Heart right ventricle (tissue), 16 donors: ENCODE data around the gene SKIL. TPM values are rescaled to one million over a fixed set of nuclear protein-coding genes. Genes with fewer than 3 reads are reported as not detected.

ENCODE experiments used
- ATAC-seq, 8 donors: fragments of 200-7000 bp; cut with Tn5 transposase; one replicate each; pipeline ENCODE4 v1.9.1; 2020; ENCODE audit warnings: mild to moderate bottlenecking in 8 of 8, moderate library complexity in 8 of 8, moderate number of reproducible peaks in 1 of 8
- DNase-seq, 2 donors: peaks; one replicate each; pipeline ENCODE4 v3.0.0-alpha.2; 2020
- H3K27ac ChIP-seq, 10 donors: fragments of 200-600 bp; sonication (generic) in 2 of 10; one replicate each; pipeline versions ENCODE4 v1.5.0 to v1.8.0; 2020 to 2022; ENCODE audit warnings: mild to moderate bottlenecking in 3 of 10
- H3K27me3 ChIP-seq, 7 donors: fragments of 200-600 bp; one replicate each; pipeline ENCODE4 v1.8.0; 2021 to 2022; ENCODE audit warnings: mild to moderate bottlenecking in 2 of 7
- H3K36me3 ChIP-seq, 9 donors: fragments of 200-600 bp; sonication (generic) in 1 of 9; one replicate each; pipeline versions ENCODE4 v1.5.0 to v1.8.0; 2020 to 2022; ENCODE audit warnings: mild to moderate bottlenecking in 2 of 9
- H3K4me1 ChIP-seq, 9 donors: fragments of 200-600 bp; sonication (generic) in 1 of 9; one replicate each; pipeline versions ENCODE4 v1.5.0 to v1.8.0; 2020 to 2022; ENCODE audit warnings: mild to moderate bottlenecking in 4 of 9
- H3K4me3 ChIP-seq, 10 donors: fragments of 200-600 bp; sonication (generic) in 2 of 10; one replicate each; pipeline versions ENCODE4 v1.5.0 to v1.8.0; 2020 to 2022; ENCODE audit warnings: mild to moderate bottlenecking in 7 of 10, moderate library complexity in 2 of 10
- H3K9me3 ChIP-seq, 11 donors: fragments of 200-600 bp in 10 of 11; sonication (generic) in 2 of 11; one replicate each; pipeline versions ENCODE4 v1.5.0 to v1.8.0; 2013 to 2022; ENCODE audit warnings: mild to moderate bottlenecking in 2 of 11, control low read depth in 1 of 11, moderate library complexity in 1 of 11
- CTCF ChIP-seq, 9 donors: fragments of 200-600 bp; sonication (generic) in 2 of 9; IDR thresholded peaks; one replicate each; pipeline versions ENCODE4 v1.5.0 to v1.8.0; 2021 to 2022; ENCODE audit warnings: antibody characterized with exemption in 9 of 9, mild to moderate bottlenecking in 5 of 9, moderate library complexity in 1 of 9
- WGBS, 2 donors: extraction: QIAGEN DNeasy Blood & Tissue Kit; methylation state at CpG; one replicate each; pipeline ENCODE4 v1.1.7; 2013; ENCODE audit warnings: inconsistent platforms in 1 of 2; 5-methylcytosine and 5-hydroxymethylcytosine counted together
- intact Hi-C, 10 donors: fragments of 100-400 bp; cut with DNase I; formaldehyde crosslinking; loops; one replicate each; pipeline versions ENCODE4 v1.11.1 to v1.14.2; 2022
- polyA plus RNA-seq, 2 donors: library from polyadenylated mRNA; stranded (reverse); fragments of 200-250 nt; gene quantifications; one replicate each; pipeline ENCODE4 v1.2.3, GENCODE V29; 2013
- total RNA-seq, 10 donors: library from RNA; stranded (reverse); fragmentation: NEBNext Ultra II Directional in 3 of 10; extraction: Animal tissue kit (Norgen Biotek cat#: 25700) in 3 of 10; gene quantifications; one replicate each; pipeline versions ENCODE4 v1.2.1 to v1.2.4, GENCODE V29; 2021 to 2023
- donor health status: Arrhythmogenic right ventricular cardiomyopathy.
- donor health status: ischemic (EF 13 %, LVEDD 7.1; RV severe dilation, severe dysfunction).
- donor health status: healthy with polysubstance abuse.
- donor health status: DM: no; HTN: yes; CAD: no.
- donor health status: DM: no; HTN: no; CAD: no.
- donor health status: ischemic (EF 25% LVEDD 6.9; RV normal size, moderate dysfunction).
- donor health status: ischemic (EF 25% LVEDD 5.7; RV mildly dilated, moderate dysfunction).
- donor health status: healthy.
- donor health status: DM: yes; HTN: yes; CAD: no.
- donor health status: Ischemic cardiomyopathy.
- donor health status: ischemic (EF 35%, LVEDD 5.7; RV mildly dilated, moderate dysfunction).
- donor health status: nonischemic (EF 11% LVEDD 7.7; RV severe dilation, severe dysfunction).
- donor health status: DM: yes; HTN: yes; CAD: no.
- donor health status: PGD.
- donor health status: ischemic (EF 29% LVEDD 5.4; RV normal size, mild dysfunction).
- donor health status: nonischemic (EF 23%, LVEDD 6.1; RV moderate dilation, normal function).

SKIL gene
- total and polyA plus RNA-seq, 12 donors: 4.9 to 32.1 (median 24.3) TPM

- peaks cover 0 to 5% (median 0%) of the 10 kb centered on the region in 7 donors for H3K27me3 ChIP-seq
- intact Hi-C loops: no loop called here
- ATAC-seq (no peak), DNase-seq (no peak)
- TF ChIP-seq CTCF (IDR thresholded peaks at IDR 0.05): no peak
- H3K27ac ChIP-seq: no peak overlapping the region
- H3K4me1 ChIP-seq: no peaks in the 10 kb centered on the region
- no peak overlapping the region for H3K4me3 ChIP-seq
- 95 to 96% methylated on average over 3 of the region's 3 CpGs for WGBS, 2 donors
- no peaks in the 10 kb centered on the region for H3K9me3 ChIP-seq
- peaks cover 0 to 20% (median 0%) of the 10 kb centered on the region in 9 donors for H3K36me3 ChIP-seq
Measured at GRCh38 chr3:170431054-170431453, 73.5 kb downstream of the SKIL start.

GRCh38 chr3:170432416-170432815 lies 74.9 kb downstream of the SKIL start:
- Histone ChIP-seq H3K4me3 (no peak overlapping the region), H3K36me3 (peaks cover 0 to 20% (median 0%) of the 10 kb centered on the region in 9 donors), H3K27ac (no peak overlapping the region), H3K9me3 (no peaks in the 10 kb centered on the region), H3K27me3 (no peaks in the 10 kb centered on the region), H3K4me1 (no peaks in the 10 kb centered on the region)
- TF ChIP-seq CTCF (IDR thresholded peaks at IDR 0.05): no peak
- intact Hi-C loops: no loop called here
- 98% methylated on average over 14 of the region's 14 CpGs for WGBS, 2 donors
- DNase-seq (no peak), ATAC-seq (no peak)

GRCh38 chr3:170436697-170437096 lies 79.2 kb downstream of the SKIL start:
- WGBS, 2 donors: 93 to 97% methylated on average over 2 of the region's 2 CpGs
- Histone ChIP-seq H3K9me3 (no peaks in the 10 kb centered on the region), H3K4me1 (no peaks in the 10 kb centered on the region), H3K4me3 (no peak overlapping the region), H3K27me3 (peaks cover 0 to 6% (median 0%) of the 10 kb centered on the region in 7 donors), H3K27ac (no peak overlapping the region), H3K36me3 (peaks cover 0 to 20% (median 0%) of the 10 kb centered on the region in 9 donors)
- ATAC-seq (no peak), DNase-seq (no peak)
- no peak for TF ChIP-seq CTCF (IDR thresholded peaks at IDR 0.05)
- intact Hi-C loops: no loop called here

GRCh38 chr3:170437176-170437575 lies 79.7 kb downstream of the SKIL start:
- ATAC-seq: no peak
- DNase-seq: no peak
- no peak overlapping the region for H3K27ac ChIP-seq
- H3K4me1 ChIP-seq: no peaks in the 10 kb centered on the region
- intact Hi-C loops: no loop called here
- no peak overlapping the region for H3K4me3 ChIP-seq
- H3K27me3 ChIP-seq: peaks cover 0 to 6% (median 0%) of the 10 kb centered on the region in 7 donors
- 89% methylated on average over 4 of the region's 4 CpGs for WGBS, 2 donors
- H3K9me3 ChIP-seq: no peaks in the 10 kb centered on the region
- TF ChIP-seq CTCF (IDR thresholded peaks at IDR 0.05): no peak
- H3K36me3 ChIP-seq: peaks cover 0 to 20% (median 0%) of the 10 kb centered on the region in 9 donors
